IPS-15b (cell line): ENCODE data around the gene CCDC81.
"Not testable (repeated sequence)": the region's sequence is repeated elsewhere in the genome, so short reads cannot be mapped to it uniquely, and the experiment has no call there.

Source experiments
- H3K27me3 ChIP-seq: one replicate; pipeline ENCODE4 v1.6.1; 2013; ENCODE audit warnings: low read length; ENCODE audit not compliant: control insufficient read depth, insufficient read depth
- H3K36me3 ChIP-seq: one replicate; pipeline ENCODE4 v1.6.1; 2013; ENCODE audit warnings: low read length; ENCODE audit not compliant: control insufficient read depth, insufficient read depth
- H3K4me1 ChIP-seq: one replicate; pipeline ENCODE4 v1.6.1; 2013; ENCODE audit warnings: mild to moderate bottlenecking, low read length; ENCODE audit not compliant: control insufficient read depth, insufficient read depth
- H3K4me3 ChIP-seq: one replicate; pipeline ENCODE4 v1.5.1; 2013; ENCODE audit warnings: low read depth, low read length
- H3K9ac ChIP-seq: one replicate; pipeline ENCODE4 v1.6.1; 2013; ENCODE audit warnings: low read depth, mild to moderate bottlenecking, low read length
- H3K9me3 ChIP-seq: one replicate; pipeline ENCODE4 v1.6.1; 2013; ENCODE audit warnings: mild to moderate bottlenecking, low read length; ENCODE audit not compliant: control insufficient read depth, insufficient read depth

The CCDC81 gene

GRCh38 chr11:86390487-86390886, 15.8 kb downstream of the CCDC81 start:
- Histone ChIP-seq H3K36me3 (no peaks in the 10 kb centered on the region), H3K4me1 (peaks cover 7% of the 10 kb centered on the region), H3K9ac (no peak overlapping the region), H3K27me3 (no peaks in the 10 kb centered on the region), H3K9me3 (no peaks in the 10 kb centered on the region), H3K4me3 (no peak overlapping the region)

GRCh38 chr11:86395061-86395551, 20.4 kb downstream of the CCDC81 start:
- Histone ChIP-seq H3K36me3 (no peaks in the 10 kb centered on the region), H3K4me1 (peaks cover 4% of the 10 kb centered on the region), H3K9ac (no peak overlapping the region), H3K9me3 (no peaks in the 10 kb centered on the region), H3K27me3 (no peaks in the 10 kb centered on the region), H3K4me3 (no peak overlapping the region)

GRCh38 chr11:86396396-86396795, 21.7 kb downstream of the CCDC81 start:
- Histone ChIP-seq H3K4me1 (peaks cover 4% of the 10 kb centered on the region), H3K36me3 (no peaks in the 10 kb centered on the region)

GRCh38 chr11:86397351-86397750, 22.7 kb downstream of the CCDC81 start:
- Histone ChIP-seq H3K9me3 (no peaks in the 10 kb centered on the region), H3K4me1 (peaks cover 4% of the 10 kb centered on the region), H3K27me3 (no peaks in the 10 kb centered on the region), H3K4me3 (no peak overlapping the region), H3K9ac (no peak overlapping the region), H3K36me3 (no peaks in the 10 kb centered on the region)

More at GRCh38 chr11:86396396-86396795, 21.7 kb downstream of the CCDC81 start:
- no peak overlapping the region for H3K4me3 ChIP-seq
- no peaks in the 10 kb centered on the region for H3K27me3 ChIP-seq
- H3K9ac ChIP-seq = no peak overlapping the region
- H3K9me3 ChIP-seq = no peaks in the 10 kb centered on the region

GRCh38 chr11:86398106-86398505, 23.4 kb downstream of the CCDC81 start:
- H3K4me3 ChIP-seq = no peak overlapping the region
- no peaks in the 10 kb centered on the region for H3K9me3 ChIP-seq
- H3K4me1 ChIP-seq = peaks cover 4% of the 10 kb centered on the region
- no peaks in the 10 kb centered on the region for H3K27me3 ChIP-seq
- no peak overlapping the region for H3K9ac ChIP-seq
- H3K36me3 ChIP-seq = no peaks in the 10 kb centered on the region

GRCh38 chr11:86403458-86403857, 28.8 kb downstream of the CCDC81 start:
- Histone ChIP-seq H3K4me3 (no peak overlapping the region), H3K9me3 (no peaks in the 10 kb centered on the region), H3K9ac (no peak overlapping the region), H3K4me1 (no peaks in the 10 kb centered on the region), H3K27me3 (no peaks in the 10 kb centered on the region), H3K36me3 (no peaks in the 10 kb centered on the region)

GRCh38 chr11:86408845-86409244, 34.2 kb downstream of the CCDC81 start:
- no peaks in the 10 kb centered on the region for H3K4me1 ChIP-seq
- H3K9ac ChIP-seq = no peak overlapping the region
- H3K9me3 ChIP-seq = no peaks in the 10 kb centered on the region

GRCh38 chr11:86414032-86414431, 39.3 kb downstream of the CCDC81 start:
- Histone ChIP-seq H3K9me3 (no peaks in the 10 kb centered on the region), H3K27me3 (no peaks in the 10 kb centered on the region), H3K4me1 (no peaks in the 10 kb centered on the region), H3K36me3 (no peaks in the 10 kb centered on the region), H3K9ac (no peak overlapping the region), H3K4me3 (no peak overlapping the region)

More at GRCh38 chr11:86408845-86409244, 34.2 kb downstream of the CCDC81 start:
- no peaks in the 10 kb centered on the region for H3K27me3 ChIP-seq
- H3K4me3 ChIP-seq = no peak overlapping the region
- H3K36me3 ChIP-seq = no peaks in the 10 kb centered on the region

- H3K9ac ChIP-seq = no peak overlapping the region
- no peaks in the 10 kb centered on the region for H3K4me1 ChIP-seq
- H3K9me3 ChIP-seq = no peaks in the 10 kb centered on the region
- H3K27me3 ChIP-seq = no peaks in the 10 kb centered on the region
- no peak overlapping the region for H3K4me3 ChIP-seq
- no peaks in the 10 kb centered on the region for H3K36me3 ChIP-seq
These were observed 40.3 kb downstream of the CCDC81 start for GRCh38 chr11:86415026-86415425.

- Histone ChIP-seq H3K4me3 (no peak overlapping the region), H3K36me3 (no peaks in the 10 kb centered on the region), H3K27me3 (no peaks in the 10 kb centered on the region), H3K9ac (no peak overlapping the region), H3K4me1 (no peaks in the 10 kb centered on the region), H3K9me3 (no peaks in the 10 kb centered on the region)
These were observed 41.8 kb downstream of the CCDC81 start for GRCh38 chr11:86416494-86416893.

GRCh38 chr11:86416951-86417350, 42.3 kb downstream of the CCDC81 start:
- H3K9me3 ChIP-seq, H3K36me3 ChIP-seq, H3K4me3 ChIP-seq, H3K9ac ChIP-seq, H3K27me3 ChIP-seq, H3K4me1 ChIP-seq: not testable (repeated sequence)

- Histone ChIP-seq H3K9me3 (no peaks in the 10 kb centered on the region), H3K36me3 (no peaks in the 10 kb centered on the region), H3K9ac (no peak overlapping the region), H3K4me1 (no peaks in the 10 kb centered on the region), H3K27me3 (no peaks in the 10 kb centered on the region), H3K4me3 (no peak overlapping the region)
These were observed 43.4 kb downstream of the CCDC81 start for GRCh38 chr11:86418106-86418505.
